Anterior cingulate cortex (tissue), 58 donors: ENCODE measurements around the gene AFP.
A peak's percentile ranks its signal among the peaks of the same experiment; 100 is the strongest.

ENCODE experiments used
- DNase-seq, 58 donors: peaks; one replicate each; lab custom pipeline; 2025; lab: John Stamatoyannopoulos, UW

AFP gene

GRCh38 chr4:73436674-73437557 is 895 bp downstream of the AFP start:
- no peak for DNase-seq

- DNase-seq: no peak
These were observed 1.5 kb downstream of the AFP start for GRCh38 chr4:73437558-73437956.

GRCh38 chr4:73438048-73438447 is 2.0 kb downstream of the AFP start:
- DNase-seq: no peak

GRCh38 chr4:73438582-73439215 is 2.7 kb downstream of the AFP start:
- DNase-seq: no peak

- no peak for DNase-seq
These were observed 3.4 kb downstream of the AFP start for GRCh38 chr4:73439445-73439844.

- DNase-seq: no peak
These were observed 4.0 kb downstream of the AFP start for GRCh38 chr4:73439991-73440390.

- DNase-seq: no peak
These were observed 4.6 kb downstream of the AFP start for GRCh38 chr4:73440653-73441052.

- DNase-seq: no peak
These were observed 6.3 kb downstream of the AFP start for GRCh38 chr4:73442275-73442674.

GRCh38 chr4:73443224-73443623 is 7.2 kb downstream of the AFP start:
- no peak for DNase-seq

- peak in 2 of 58 donors; percentile 3 to 16 for DNase-seq
These were observed 9.6 kb downstream of the AFP start for GRCh38 chr4:73445383-73446335.

- peak in 2 of 58 donors; percentile 2 to 11 for DNase-seq
These were observed 10.4 kb downstream of the AFP start for GRCh38 chr4:73446336-73446938.

GRCh38 chr4:73447671-73448070 is 11.7 kb downstream of the AFP start:
- no peak for DNase-seq

GRCh38 chr4:73448448-73449203 is 12.6 kb downstream of the AFP start:
- no peak for DNase-seq

- peak in 2 of 58 donors; percentile 4 to 6 for DNase-seq
These were observed 14.5 kb downstream of the AFP start for GRCh38 chr4:73450398-73451004.

GRCh38 chr4:73451404-73451803 is 15.4 kb downstream of the AFP start:
- no peak for DNase-seq

GRCh38 chr4:73451981-73452747 is 16.1 kb downstream of the AFP start:
- no peak for DNase-seq

- no peak for DNase-seq
These were observed 17.1 kb downstream of the AFP start for GRCh38 chr4:73452953-73453700.

GRCh38 chr4:73453701-73454005 is 17.6 kb downstream of the AFP start:
- no peak for DNase-seq
